WTC11 (cell line): ENCODE measurements around the gene DNAJC16. TPM values are rescaled to one million over a fixed set of nuclear protein-coding genes. Genes with fewer than 3 reads are reported as not detected.

Experiments used
- ATAC-seq: fragments of 200-7000 bp; cut with Tn5 transposase; 2 replicates; pipeline ENCODE4 v1.10.0; 2021; ENCODE audit warnings: mild to moderate bottlenecking, moderate library complexity
- CTCF ChIA-PET: fragments of 300-600 bp; sonication (Branson Sonifier 250); formaldehyde crosslinking; loops from one replicate; lab custom pipeline; 2021; ENCODE audit warnings: antibody characterized with exemption; lab: Charles Lee
- POLR2A ChIA-PET: fragments of 350-600 bp; sonication (Branson Sonifier 250); formaldehyde crosslinking; loops from one replicate; lab custom pipeline; 2021; ENCODE audit warnings: antibody characterized with exemption; lab: Charles Lee
- DNase-seq: peaks from one replicate; pipeline ENCODE4 v3.0.0; 2021; ENCODE audit warnings: low spot score
- H3K27ac Mint-ChIP-seq: 2 replicates; pipeline ENCODE4 v1.8.0; 2021; ENCODE audit warnings: mixed read lengths
- H3K27me3 Mint-ChIP-seq: 2 replicates; pipeline ENCODE4 v1.8.0; 2021; ENCODE audit warnings: low read depth, mild to moderate bottlenecking, moderate library complexity, mixed read lengths
- H3K36me3 Mint-ChIP-seq: 2 replicates; pipeline ENCODE4 v1.8.0; 2021; ENCODE audit warnings: mixed read lengths
- H3K4me1 Mint-ChIP-seq: 2 replicates; pipeline ENCODE4 v1.8.0; 2022; ENCODE audit warnings: mixed read lengths
- H3K4me3 Mint-ChIP-seq: 2 replicates; pipeline ENCODE4 v1.8.0; 2021; ENCODE audit warnings: mild to moderate bottlenecking, moderate library complexity, mixed read lengths
- H3K9me3 Mint-ChIP-seq: 2 replicates; pipeline ENCODE4 v1.8.0; 2021; ENCODE audit warnings: mixed read lengths
- CBFB ChIP-seq: sonication (generic); formaldehyde crosslinking; IDR thresholded peaks from 2 replicates; pipeline ENCODE4 v1.8.1; 2022; ENCODE audit warnings: mild to moderate bottlenecking, low read depth, missing genetic modification reagents
- CDX4 ChIP-seq: fragments of 250-450 bp; sonication (Bioruptor Pico); IDR thresholded peaks from 2 replicates; pipeline ENCODE4 v1.9.0; 2021; ENCODE audit warnings: moderate library complexity, mild to moderate bottlenecking, inconsistent platforms, borderline replicate concordance
- CTCF ChIP-seq: fragments of 200-600 bp; IDR thresholded peaks from 2 replicates; pipeline ENCODE4 v1.8.0; 2022; ENCODE audit warnings: antibody characterized with exemption
- E2F5 ChIP-seq: sonication (generic); formaldehyde crosslinking; IDR thresholded peaks from 2 replicates; pipeline ENCODE4 v1.8.1; 2022; ENCODE audit warnings: mild to moderate bottlenecking, moderate library complexity, missing genetic modification reagents
- EMX1 ChIP-seq: fragments of 250-450 bp; sonication (Bioruptor Pico); IDR thresholded peaks from 2 replicates; pipeline ENCODE4 v1.8.0; 2021; ENCODE audit warnings: mild to moderate bottlenecking
- GABPB1 ChIP-seq: sonication (generic); formaldehyde crosslinking; IDR thresholded peaks from 2 replicates; pipeline ENCODE4 v1.8.1; 2023; ENCODE audit warnings: mild to moderate bottlenecking, missing genetic modification reagents
- JUN ChIP-seq: sonication (generic); formaldehyde crosslinking; IDR thresholded peaks from 2 replicates; pipeline ENCODE4 v1.8.0; 2023; ENCODE audit warnings: mild to moderate bottlenecking, missing genetic modification reagents
- KAT7 ChIP-seq: sonication (generic); formaldehyde crosslinking; IDR thresholded peaks from 2 replicates; pipeline ENCODE4 v1.8.1; 2023; ENCODE audit warnings: missing genetic modification reagents, mild to moderate bottlenecking, borderline replicate concordance
- NFE2L1 ChIP-seq: sonication (generic); formaldehyde crosslinking; IDR thresholded peaks from 2 replicates; pipeline ENCODE4 v1.8.1; 2023; ENCODE audit warnings: missing genetic modification reagents
- TEAD1 ChIP-seq: sonication (generic); formaldehyde crosslinking; IDR thresholded peaks from 2 replicates; pipeline ENCODE4 v1.8.0; 2022; ENCODE audit warnings: mild to moderate bottlenecking, missing genetic modification reagents
- ZNF138 ChIP-seq: sonication (generic); formaldehyde crosslinking; conservative IDR thresholded peaks from 2 replicates; pipeline ENCODE4 v1.8.1; 2022; ENCODE audit warnings: mild to moderate bottlenecking, moderate library complexity, missing genetic modification reagents
- ZNF317 ChIP-seq: sonication (generic); formaldehyde crosslinking; IDR thresholded peaks from 2 replicates; pipeline ENCODE4 v1.8.1; 2023; ENCODE audit warnings: low read depth, mild to moderate bottlenecking, moderate library complexity, missing genetic modification reagents, borderline replicate concordance
- ZNF425 ChIP-seq: fragments of 250-450 bp; sonication (Bioruptor Pico); conservative IDR thresholded peaks from 2 replicates; pipeline ENCODE4 v1.9.0; 2021; ENCODE audit warnings: mild to moderate bottlenecking
- total RNA-seq: library from RNA; stranded (reverse); gene quantifications from 3 replicates; pipeline ENCODE4 v1.2.3, GENCODE V29; 2021
- TF ChIP-seq, protein P1 (sequence below): sonication (generic); formaldehyde crosslinking; IDR thresholded peaks from 2 replicates; pipeline ENCODE4 v1.8.1; 2022; ENCODE audit warnings: low read depth, mild to moderate bottlenecking, moderate library complexity, missing genetic modification reagents, borderline replicate concordance
- TF ChIP-seq, protein P2 (sequence below): sonication (generic); formaldehyde crosslinking; IDR thresholded peaks from 2 replicates; pipeline ENCODE4 v1.8.1; 2023; ENCODE audit warnings: mild to moderate bottlenecking, missing genetic modification reagents
- TF ChIP-seq, protein P3 (sequence below): sonication (generic); formaldehyde crosslinking; IDR thresholded peaks from 2 replicates; pipeline ENCODE4 v1.8.1; 2022; ENCODE audit warnings: mild to moderate bottlenecking, missing genetic modification reagents, moderate library complexity, borderline replicate concordance
- TF ChIP-seq, protein P4 (sequence below): sonication (generic); formaldehyde crosslinking; IDR thresholded peaks from 2 replicates; pipeline ENCODE4 v1.8.0; 2022; ENCODE audit warnings: missing genetic modification reagents

DNAJC16 gene
- total RNA-seq, 1 experiment from 2014 or later, result 16.4 TPM

- TF ChIP-seq ZNF138, result no peak
- TF ChIP-seq JUN, result no peak
- no peak for TF ChIP-seq CTCF
- TF ChIP-seq, protein P1, sequence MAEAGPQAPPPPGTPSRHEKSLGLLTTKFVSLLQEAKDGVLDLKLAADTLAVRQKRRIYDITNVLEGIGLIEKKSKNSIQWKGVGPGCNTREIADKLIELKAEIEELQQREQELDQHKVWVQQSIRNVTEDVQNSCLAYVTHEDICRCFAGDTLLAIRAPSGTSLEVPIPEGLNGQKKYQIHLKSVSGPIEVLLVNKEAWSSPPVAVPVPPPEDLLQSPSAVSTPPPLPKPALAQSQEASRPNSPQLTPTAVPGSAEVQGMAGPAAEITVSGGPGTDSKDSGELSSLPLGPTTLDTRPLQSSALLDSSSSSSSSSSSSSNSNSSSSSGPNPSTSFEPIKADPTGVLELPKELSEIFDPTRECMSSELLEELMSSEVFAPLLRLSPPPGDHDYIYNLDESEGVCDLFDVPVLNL (CRISPR knock-in tag), result no peak
- TF ChIP-seq CDX4 (CRISPR knock-in tag), result no peak
- TF ChIP-seq ZNF425 (CRISPR knock-in tag), result no peak
- TF ChIP-seq ZNF317 (CRISPR knock-in tag), result no peak
These were observed 56.5 kb downstream of the DNAJC16 start (continued) for GRCh38 chr1:15583016-15583706.

GRCh38 chr1:15584489-15585363 is 58.1 kb downstream of the DNAJC16 start, which contains the start of gene AGMAT:
TSS of gene AGMAT (minus strand) at chr1:15585051. CDS start at chr1:15584967, 84 bp downstream.
- H3K4me1 Mint-ChIP-seq, result no peaks in the 10 kb centered on the region
- TF ChIP-seq TEAD1 (CRISPR knock-in tag), result no peak
- TF ChIP-seq NFE2L1 (CRISPR knock-in tag), result no peak
- no peak for TF ChIP-seq CBFB (CRISPR knock-in tag)
- no peak for TF ChIP-seq EMX1
- no peak; the same call in 1 of the 2 replicates for TF ChIP-seq KAT7 (CRISPR knock-in tag)
- peak; percentile 58 for TF ChIP-seq GABPB1 (CRISPR knock-in tag)
- TF ChIP-seq, protein P2, sequence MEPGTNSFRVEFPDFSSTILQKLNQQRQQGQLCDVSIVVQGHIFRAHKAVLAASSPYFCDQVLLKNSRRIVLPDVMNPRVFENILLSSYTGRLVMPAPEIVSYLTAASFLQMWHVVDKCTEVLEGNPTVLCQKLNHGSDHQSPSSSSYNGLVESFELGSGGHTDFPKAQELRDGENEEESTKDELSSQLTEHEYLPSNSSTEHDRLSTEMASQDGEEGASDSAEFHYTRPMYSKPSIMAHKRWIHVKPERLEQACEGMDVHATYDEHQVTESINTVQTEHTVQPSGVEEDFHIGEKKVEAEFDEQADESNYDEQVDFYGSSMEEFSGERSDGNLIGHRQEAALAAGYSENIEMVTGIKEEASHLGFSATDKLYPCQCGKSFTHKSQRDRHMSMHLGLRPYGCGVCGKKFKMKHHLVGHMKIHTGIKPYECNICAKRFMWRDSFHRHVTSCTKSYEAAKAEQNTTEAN (CRISPR knock-in tag), result 0 out of 2 replicates have a peak, but pooled peaks have one; percentile 46
- TF ChIP-seq, protein P3, sequence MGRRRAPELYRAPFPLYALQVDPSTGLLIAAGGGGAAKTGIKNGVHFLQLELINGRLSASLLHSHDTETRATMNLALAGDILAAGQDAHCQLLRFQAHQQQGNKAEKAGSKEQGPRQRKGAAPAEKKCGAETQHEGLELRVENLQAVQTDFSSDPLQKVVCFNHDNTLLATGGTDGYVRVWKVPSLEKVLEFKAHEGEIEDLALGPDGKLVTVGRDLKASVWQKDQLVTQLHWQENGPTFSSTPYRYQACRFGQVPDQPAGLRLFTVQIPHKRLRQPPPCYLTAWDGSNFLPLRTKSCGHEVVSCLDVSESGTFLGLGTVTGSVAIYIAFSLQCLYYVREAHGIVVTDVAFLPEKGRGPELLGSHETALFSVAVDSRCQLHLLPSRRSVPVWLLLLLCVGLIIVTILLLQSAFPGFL, result no peak
- TF ChIP-seq CTCF, result peak; percentile 16; the same call in 1 of the 2 replicates
- TF ChIP-seq, protein P4, sequence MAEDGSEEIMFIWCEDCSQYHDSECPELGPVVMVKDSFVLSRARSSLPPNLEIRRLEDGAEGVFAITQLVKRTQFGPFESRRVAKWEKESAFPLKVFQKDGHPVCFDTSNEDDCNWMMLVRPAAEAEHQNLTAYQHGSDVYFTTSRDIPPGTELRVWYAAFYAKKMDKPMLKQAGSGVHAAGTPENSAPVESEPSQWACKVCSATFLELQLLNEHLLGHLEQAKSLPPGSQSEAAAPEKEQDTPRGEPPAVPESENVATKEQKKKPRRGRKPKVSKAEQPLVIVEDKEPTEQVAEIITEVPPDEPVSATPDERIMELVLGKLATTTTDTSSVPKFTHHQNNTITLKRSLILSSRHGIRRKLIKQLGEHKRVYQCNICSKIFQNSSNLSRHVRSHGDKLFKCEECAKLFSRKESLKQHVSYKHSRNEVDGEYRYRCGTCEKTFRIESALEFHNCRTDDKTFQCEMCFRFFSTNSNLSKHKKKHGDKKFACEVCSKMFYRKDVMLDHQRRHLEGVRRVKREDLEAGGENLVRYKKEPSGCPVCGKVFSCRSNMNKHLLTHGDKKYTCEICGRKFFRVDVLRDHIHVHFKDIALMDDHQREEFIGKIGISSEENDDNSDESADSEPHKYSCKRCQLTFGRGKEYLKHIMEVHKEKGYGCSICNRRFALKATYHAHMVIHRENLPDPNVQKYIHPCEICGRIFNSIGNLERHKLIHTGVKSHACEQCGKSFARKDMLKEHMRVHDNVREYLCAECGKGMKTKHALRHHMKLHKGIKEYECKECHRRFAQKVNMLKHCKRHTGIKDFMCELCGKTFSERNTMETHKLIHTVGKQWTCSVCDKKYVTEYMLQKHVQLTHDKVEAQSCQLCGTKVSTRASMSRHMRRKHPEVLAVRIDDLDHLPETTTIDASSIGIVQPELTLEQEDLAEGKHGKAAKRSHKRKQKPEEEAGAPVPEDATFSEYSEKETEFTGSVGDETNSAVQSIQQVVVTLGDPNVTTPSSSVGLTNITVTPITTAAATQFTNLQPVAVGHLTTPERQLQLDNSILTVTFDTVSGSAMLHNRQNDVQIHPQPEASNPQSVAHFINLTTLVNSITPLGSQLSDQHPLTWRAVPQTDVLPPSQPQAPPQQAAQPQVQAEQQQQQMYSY (CRISPR knock-in tag), result no peak
- no peak for TF ChIP-seq E2F5 (CRISPR knock-in tag)

More at GRCh38 chr1:15584489-15585363, 58.1 kb downstream of the DNAJC16 start, which contains the start of gene AGMAT:
- Mint-ChIP-seq H3K4me3 (peak within 1 kb of the TSS; percentile 67), H3K27ac (no peak within 1 kb of the TSS), H3K27me3 (no peaks in the 10 kb centered on the region), H3K9me3 (peaks cover 7% of the 10 kb centered on the region), H3K36me3 (peaks cover 7% of the 10 kb centered on the region)
- ATAC-seq (peak; percentile 90), DNase-seq (peak; percentile 85)
- POLR2A ChIA-PET, result interaction anchor here (0.6 kb wide), 1 partner anchor 45 kb away, joined by 5 read pairs; no protein-coding TSS in a partner anchor
- CTCF ChIA-PET, result interaction anchor here (0.6 to 1.0 kb wide), 7 partner anchors 8 to 158 kb away, joined by 3 to 8 read pairs (median 4); partner anchors contain the start of genes CASP9 and TMEM82
